ENCODE measurements around the gene PIAS2.
"Not testable (repeated sequence)": the region's sequence is repeated elsewhere in the genome, so short reads cannot be mapped to it uniquely, and the experiment has no call there.

Gene PIAS2

GRCh38 chr18:46831434-46831833, 85.9 kb downstream of the PIAS2 start:
- DNase-seq (ENCODE audit: low spot score): no peak

GRCh38 chr18:46830633-46831032, 86.7 kb downstream of the PIAS2 start:
- no peak for DNase-seq (ENCODE audit: low spot score)

- DNase-seq (ENCODE audit: low spot score): no peak
Measured at GRCh38 chr18:46829947-46830346, 87.4 kb downstream of the PIAS2 start.

DNA sequence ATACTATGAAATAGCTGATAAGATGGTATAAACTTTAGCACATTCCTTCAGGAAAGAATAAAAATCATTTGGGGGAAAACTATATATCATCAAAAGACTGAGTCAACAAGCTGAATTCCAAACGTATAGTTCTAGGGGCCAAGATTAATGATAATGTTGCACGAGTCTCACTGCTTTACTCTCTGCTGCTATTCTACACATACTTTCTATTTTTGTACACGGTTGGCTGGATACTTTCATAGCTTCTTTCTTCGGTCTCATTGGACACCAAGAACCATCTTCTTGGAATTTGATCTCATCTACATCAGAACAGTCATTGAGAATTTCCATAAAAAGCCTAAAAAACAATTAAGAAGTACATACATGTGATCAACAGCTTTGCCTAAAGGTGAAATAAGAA, 87.8 kb downstream of the PIAS2 start:
- DNase-seq (ENCODE audit: low spot score): no peak

DNA sequence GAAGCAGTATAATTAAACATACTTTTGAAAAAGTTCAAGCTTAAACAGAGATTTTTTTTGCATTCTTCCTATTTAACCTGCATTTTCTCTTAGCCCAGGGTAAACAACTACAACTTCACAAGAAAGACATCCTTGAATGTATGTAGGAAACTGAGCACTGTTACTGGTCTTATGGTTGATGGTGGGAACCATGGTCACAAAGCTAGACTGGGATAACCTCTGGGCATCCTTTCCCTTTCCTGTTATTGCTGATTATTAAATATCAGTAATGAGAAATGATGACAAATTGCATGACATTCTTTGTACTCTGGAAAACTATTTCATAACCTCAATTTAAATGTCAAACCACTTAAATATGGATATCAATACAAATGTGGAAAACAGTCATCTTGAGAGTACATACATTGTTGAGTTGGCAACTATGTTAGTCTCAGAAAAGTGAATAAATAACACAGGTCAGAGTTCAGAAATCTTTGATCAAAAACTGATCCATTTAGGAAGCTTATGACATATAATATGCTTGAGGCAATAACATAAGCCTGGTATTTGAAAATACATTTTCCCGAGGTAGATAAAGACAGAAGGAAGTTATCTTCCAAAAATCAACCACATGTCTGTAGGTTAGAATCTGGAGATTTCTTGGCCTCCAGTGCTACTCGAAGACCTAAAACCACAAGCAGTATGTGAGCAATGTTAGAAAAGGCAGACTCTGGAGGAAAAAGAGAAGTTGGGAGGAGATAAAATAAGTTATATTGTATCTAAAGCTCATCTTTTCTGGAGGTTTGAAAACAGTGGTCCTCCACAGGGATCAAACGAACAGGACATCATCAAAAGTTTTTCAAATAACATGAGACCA, 95.2 kb downstream of the PIAS2 start:
- no peak for DNase-seq (ENCODE audit: low spot score)

- no peak for DNase-seq (ENCODE audit: low spot score)
Measured at GRCh38 chr18:46820863-46821262, 96.4 kb downstream of the PIAS2 start.

GRCh38 chr18:46815661-46816060, 101.6 kb downstream of the PIAS2 start:
- DNase-seq (ENCODE audit: low spot score): no peak

DNA sequence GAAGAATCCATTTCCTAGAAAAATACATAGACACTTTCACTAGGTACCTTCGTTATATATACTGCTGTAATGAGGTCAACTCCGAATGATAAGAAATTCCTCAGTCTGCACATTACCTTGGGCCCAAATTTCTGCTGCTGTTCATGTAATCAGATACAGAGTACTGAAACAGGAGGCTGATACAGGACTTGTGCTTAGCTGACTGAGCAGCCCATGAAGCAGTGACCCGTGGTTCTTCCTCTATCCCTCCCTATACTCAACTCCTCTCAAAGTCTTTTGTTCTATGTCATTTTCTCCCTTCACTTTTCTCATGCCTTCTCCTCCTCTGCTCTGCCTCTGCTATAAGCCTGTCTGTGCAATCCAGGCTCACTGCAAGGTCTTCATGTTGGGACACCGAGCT, 102.9 kb downstream of the PIAS2 start:
- no peak for DNase-seq (ENCODE audit: low spot score)

- no peak for DNase-seq (ENCODE audit: low spot score)
Measured at GRCh38 chr18:46812311-46812710, 105.0 kb downstream of the PIAS2 start.

DNA sequence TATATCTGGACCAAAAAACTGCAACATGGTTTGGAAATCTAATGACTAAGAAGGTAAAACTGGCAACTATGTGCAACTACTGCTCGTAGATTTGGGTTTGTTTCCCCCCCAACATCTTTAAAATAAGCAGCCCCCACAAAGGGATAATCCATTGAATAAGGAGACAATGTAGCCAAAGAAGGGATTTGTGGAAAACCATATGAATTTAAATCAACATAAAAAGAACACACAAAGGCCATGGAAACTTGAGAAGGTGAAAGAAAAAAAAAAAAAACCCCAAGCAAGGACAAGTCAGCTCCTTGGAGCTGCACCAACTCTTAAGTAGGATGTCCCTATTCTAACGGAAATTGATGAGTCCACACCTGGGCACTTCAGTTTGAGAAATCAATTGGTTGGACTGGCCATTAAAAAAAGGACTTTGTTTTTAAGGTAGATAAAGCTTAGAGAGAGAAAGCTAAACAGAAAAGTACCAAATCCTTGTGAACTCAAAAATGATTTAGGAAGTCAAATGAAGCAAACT, 106.8 kb downstream of the PIAS2 start:
- DNase-seq (ENCODE audit: low spot score): no peak

- DNase-seq (ENCODE audit: low spot score): no peak
Measured at GRCh38 chr18:46809145-46809544, 108.2 kb downstream of the PIAS2 start.

DNA sequence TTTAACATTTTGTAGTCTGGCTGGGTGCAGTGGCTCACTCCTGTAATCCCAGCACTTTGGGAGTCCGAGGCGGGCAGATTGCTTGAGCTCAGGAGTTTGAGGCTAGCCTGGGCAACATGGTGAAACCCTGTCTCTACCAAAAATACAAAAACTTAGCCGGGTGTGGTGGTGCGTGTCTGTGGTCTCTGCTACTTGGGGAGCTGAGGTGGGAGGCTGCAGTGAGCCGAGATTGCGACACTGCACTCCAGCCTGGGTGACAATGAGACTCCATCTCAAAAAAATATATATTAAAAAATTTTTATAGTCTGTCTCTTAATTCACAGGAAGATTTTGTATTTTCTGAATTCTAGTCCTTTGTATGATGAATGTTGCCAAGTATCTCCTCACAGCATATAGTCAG, 121.4 kb downstream of the PIAS2 start:
- not testable (repeated sequence) for DNase-seq (ENCODE audit: low spot score)

DNA sequence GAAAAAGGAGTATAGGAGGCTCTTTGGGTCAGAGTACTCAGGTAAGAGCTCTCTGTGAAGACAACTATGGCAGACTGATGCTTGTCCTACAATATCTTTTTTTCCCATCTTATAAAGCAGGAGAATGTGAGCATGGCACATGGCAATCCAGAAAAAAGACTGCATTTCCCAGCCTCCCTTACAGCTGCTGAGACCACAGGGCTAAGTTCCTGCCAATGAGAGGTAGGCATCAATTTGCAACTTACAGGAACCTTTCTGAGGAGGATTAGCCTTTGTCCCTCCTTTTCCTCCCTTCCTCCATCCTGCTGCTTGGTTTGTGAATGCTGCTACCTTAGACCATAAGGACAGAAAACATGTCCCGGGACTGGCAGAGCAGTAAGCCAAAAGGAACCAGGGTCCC, 122.7 kb downstream of the PIAS2 start:
- DNase-seq (ENCODE audit: low spot score): no peak

DNA sequence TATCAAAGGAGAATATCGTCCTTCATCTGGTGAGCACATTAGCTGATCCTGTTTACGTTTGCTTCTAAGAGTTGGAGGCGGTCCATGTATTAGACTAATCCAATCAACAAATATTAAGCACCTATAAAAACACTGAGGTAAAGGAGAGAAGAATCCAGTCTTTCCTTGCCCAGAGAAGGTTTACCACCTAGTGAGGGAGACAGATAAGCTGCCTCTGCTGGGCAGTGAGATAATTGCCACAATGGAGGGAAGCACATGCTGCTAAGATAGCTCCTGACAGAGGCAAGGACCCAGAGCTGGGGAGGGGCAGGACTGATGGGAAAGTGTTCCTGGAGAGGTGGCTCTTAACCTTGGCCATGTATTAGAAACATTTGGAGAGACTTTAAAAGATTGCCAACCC, 123.7 kb downstream of the PIAS2 start:
- no peak for DNase-seq (ENCODE audit: low spot score)

GRCh38 chr18:46789088-46789487, 128.2 kb downstream of the PIAS2 start:
- no peak for DNase-seq (ENCODE audit: low spot score)

DNA sequence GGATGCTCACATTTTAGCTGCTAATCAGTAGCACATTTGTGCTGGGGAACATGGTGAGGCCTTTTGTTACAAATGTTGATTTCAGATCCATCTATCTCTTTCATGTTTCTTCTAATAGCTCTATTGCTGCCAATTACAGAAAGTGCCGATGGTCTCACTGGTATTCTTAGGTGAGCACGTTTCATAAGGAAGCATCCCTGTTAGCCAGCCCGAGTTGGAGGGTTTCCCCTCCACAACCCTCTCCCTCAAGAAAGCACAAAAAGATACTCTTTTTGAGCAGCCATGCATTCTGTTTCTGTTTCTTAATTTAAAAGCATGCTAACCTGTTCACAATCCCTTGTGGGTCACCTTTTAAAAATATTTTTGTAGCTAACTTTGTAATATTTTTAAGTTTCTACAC, 129.6 kb downstream of the PIAS2 start:
- no peak for DNase-seq (ENCODE audit: low spot score)

- DNase-seq (ENCODE audit: low spot score): no peak
Measured at GRCh38 chr18:46772357-46772756, 144.9 kb downstream of the PIAS2 start.

- peak; percentile 37 for DNase-seq (ENCODE audit: low spot score)
Measured at GRCh38 chr18:46771141-46771540, 146.2 kb downstream of the PIAS2 start.

DNA sequence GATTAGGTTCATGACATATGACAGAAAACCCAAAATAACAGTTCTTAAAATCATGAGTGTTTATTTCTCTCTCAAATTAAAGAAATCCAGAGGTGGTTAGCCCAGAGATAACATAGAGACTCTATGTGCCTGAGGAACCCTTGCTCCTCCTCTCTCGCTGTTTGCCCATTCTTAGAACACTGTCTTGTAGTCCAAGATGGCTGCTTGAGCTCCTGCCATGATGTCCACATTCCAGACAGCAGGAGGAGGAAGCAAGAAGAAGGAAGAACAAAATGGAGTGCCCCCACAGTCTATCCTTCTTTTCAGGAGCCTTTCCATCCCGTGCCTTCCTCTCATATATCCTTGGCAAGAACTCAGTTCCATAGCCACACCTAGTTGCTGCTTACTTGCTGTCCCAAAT, 146.6 kb downstream of the PIAS2 start:
- no peak for DNase-seq (ENCODE audit: low spot score)

GRCh38 chr18:46768166-46768921, 149.0 kb downstream of the PIAS2 start:
- no peak for DNase-seq (ENCODE audit: low spot score)

DNA sequence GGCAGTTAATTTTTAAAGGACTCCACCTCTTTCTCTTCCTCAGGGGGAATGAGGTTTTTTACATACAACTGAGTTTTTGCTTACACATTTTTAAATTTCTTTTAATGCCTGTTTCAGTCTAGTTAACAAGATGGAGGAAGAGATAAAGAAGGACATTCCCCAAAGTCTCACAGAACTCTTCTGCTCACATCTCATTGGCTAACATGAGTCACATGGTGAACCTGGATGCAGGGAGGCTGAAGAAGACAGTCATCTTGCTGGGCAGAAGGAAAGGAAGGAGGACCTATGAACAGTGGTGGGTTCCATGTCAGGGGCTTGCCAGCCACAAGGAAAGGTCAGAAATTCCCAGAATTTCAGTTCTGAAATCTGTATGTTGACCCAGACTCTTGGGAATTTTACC, 150.1 kb downstream of the PIAS2 start:
- no peak for DNase-seq (ENCODE audit: low spot score)

DNA sequence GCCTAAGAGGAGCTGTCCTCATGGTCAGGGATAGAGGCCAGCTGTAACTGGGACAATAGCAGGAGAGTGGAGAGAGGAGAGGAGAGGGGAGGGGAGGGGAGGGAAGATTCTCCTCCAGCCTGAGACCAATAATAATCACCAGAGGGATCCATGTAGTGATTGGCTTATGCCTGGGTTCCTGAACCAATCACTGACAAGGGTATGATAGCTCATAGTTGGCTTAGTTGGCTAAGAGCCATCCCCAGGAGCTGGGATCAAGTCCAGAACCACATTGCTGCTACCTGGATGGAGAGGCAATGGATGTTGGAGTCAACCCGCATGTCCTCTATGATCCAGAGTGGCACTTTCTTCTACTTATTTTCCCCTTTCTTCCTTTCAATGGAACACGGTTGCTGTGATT, 152.7 kb downstream of the PIAS2 start:
- DNase-seq (ENCODE audit: low spot score): no peak

GRCh38 chr18:46761059-46761769, 156.1 kb downstream of the PIAS2 start:
- DNase-seq (ENCODE audit: low spot score): no peak

All from putamen (tissue), 1 donor.